NCI-H526 (cell line): ENCODE results near the gene GDI2.

Source experiments
- DNase-seq, 2 experiments: peaks; one replicate each; lab custom pipeline; 2025; lab: John Stamatoyannopoulos, UW

Gene GDI2

GRCh38 chr10:5741276-5741675 lies 72.0 kb downstream of the GDI2 start:
- DNase-seq = no peak

DNA sequence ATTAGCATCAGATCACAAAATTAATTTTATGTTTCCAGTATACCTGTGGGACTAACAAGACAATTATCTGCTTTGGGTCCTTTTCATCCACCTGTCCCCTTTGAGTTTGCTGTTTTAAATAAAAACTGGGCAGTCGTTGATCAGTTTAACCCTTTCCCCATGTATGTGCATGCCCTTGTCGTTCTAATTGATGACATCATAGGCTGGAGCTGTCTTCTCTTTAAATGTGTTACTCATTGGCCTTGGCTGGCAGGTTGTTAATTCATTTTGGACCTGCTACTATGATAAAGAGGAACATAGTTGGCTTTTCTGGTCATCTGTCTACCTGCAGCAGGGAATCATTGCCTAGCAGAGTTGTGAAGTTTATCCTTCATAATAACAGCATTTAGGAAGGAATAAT lies 74.8 kb downstream of the GDI2 start:
- DNase-seq = no peak

DNA sequence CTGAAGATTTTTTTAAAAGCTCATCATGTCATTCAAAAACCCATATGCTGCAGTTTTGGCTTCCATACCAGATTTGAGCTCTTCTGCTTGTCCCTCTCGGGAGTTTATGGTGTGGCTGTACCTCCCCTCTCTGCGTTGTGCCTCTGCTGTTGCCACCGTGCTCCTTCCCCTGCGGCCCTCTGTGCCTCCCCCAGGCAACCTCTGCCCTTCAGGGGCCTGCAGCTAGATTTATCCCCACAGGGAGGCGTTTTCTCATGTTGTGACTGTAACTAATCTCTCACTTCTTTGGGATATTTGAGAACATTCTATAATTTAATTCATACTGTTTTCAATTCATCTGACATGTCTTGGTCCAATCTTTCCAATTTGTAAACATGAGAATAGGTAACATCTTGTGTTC lies 75.9 kb downstream of the GDI2 start:
- peak in 1 of 2 experiments; percentile 4 for DNase-seq

DNA sequence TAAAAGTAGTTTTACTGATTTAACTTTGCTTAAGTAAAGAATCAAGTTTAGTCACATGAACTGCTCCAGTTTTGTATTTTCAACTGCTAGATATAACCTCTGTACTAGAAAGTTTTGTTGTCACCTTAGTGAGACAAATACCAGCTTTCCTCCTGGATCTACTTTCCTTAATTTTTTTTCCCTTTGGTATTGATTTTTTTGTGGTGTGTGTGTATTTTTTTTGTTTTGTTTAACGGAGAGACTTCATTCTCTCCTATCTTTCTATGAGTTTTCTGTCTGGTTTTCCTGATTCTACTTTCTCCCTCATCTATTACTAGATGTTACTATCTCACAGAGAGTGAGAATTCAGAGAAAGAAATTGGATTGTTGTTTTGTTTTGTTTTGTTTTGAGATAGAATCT lies 76.6 kb downstream of the GDI2 start:
- DNase-seq = no peak

DNA sequence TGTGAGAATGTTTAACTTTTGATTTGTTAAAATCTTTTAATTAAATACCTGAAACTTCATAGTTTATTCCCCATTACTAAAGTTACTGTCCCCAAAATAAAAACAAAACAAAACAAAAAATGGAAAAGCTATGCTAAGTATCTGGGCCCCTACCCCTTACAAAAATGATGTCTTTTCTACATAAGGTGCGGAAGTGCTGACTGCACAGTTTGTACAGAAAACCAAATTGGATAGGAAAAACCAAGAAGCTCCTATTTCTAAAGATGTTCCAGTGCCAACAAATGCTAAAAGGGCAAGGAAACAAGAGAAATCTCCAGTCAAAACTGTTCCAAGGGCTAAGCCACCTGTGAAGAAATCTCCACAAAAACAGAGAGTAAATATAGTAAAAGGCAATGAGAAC lies 78.1 kb downstream of the GDI2 start:
- no peak for DNase-seq

- DNase-seq = no peak
These were observed 81.1 kb downstream of the GDI2 start for GRCh38 chr10:5732141-5732540.

DNA sequence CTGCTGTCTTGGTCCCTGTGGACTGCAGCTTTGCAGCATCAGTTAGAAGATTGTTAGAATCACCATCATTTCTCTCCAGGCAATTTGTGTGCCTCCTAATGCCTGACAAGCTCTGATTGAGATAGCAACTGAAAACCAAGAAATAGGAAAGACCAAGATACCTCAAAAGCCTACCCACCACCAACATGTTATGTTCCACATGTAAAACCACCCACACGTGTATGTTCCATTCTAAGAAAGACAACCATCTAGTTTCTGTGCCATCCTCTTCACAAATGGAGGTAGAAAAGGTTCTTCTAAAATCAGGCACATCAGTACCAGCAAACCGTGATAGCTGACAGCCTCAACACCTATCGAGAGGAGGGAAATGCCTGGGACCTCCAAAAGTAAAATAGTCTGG lies 81.7 kb downstream of the GDI2 start:
- DNase-seq = no peak

- no peak for DNase-seq
These were observed 82.5 kb downstream of the GDI2 start for GRCh38 chr10:5730766-5731165.

- no peak for DNase-seq
These were observed 89.5 kb downstream of the GDI2 start for GRCh38 chr10:5723692-5724091.

GRCh38 chr10:5720182-5720581 lies 93.1 kb downstream of the GDI2 start:
- no peak for DNase-seq

GRCh38 chr10:5719546-5719945 lies 93.7 kb downstream of the GDI2 start:
- DNase-seq = no peak
